H9 (cell line): Measurements from ENCODE around the gene PLEKHG5. TPM values are rescaled to one million over a fixed set of nuclear protein-coding genes. Genes with fewer than 3 reads are reported as not detected.
A peak's percentile ranks its signal among the peaks of the same experiment; 100 is the strongest.

Source experiments
- DNase-seq: peaks from one replicate; pipeline ENCODE4 v3.0.0-alpha.2; 2017
- H2AFZ ChIP-seq: one replicate; pipeline ENCODE4 v1.6.1; 2013; ENCODE audit warnings: mild to moderate bottlenecking, low read length, control low read depth, moderate library complexity
- H2AK5ac ChIP-seq: 2 replicates; pipeline ENCODE4 v1.6.1; 2013; ENCODE audit warnings: low read length, control low read depth, mixed read lengths; ENCODE audit not compliant: insufficient read length
- H2BK120ac ChIP-seq: one replicate; pipeline ENCODE4 v1.6.1; 2013; ENCODE audit warnings: low read depth, mild to moderate bottlenecking, low read length, control low read depth, inconsistent platforms; ENCODE audit not compliant: poor library complexity, severe bottlenecking
- H2BK12ac ChIP-seq: 2 replicates; pipeline ENCODE4 v1.6.1; 2013; ENCODE audit warnings: low read length, control low read depth, mixed read lengths, low read depth; ENCODE audit not compliant: insufficient read length
- H2BK15ac ChIP-seq: 2 replicates; pipeline ENCODE4 v1.6.1; 2013; ENCODE audit warnings: low read depth, low read length, control low read depth
- H2BK20ac ChIP-seq: one replicate; pipeline ENCODE4 v1.6.1; 2013; ENCODE audit warnings: low read depth, mild to moderate bottlenecking, low read length, control low read depth, inconsistent platforms; ENCODE audit not compliant: poor library complexity, severe bottlenecking
- H2BK5ac ChIP-seq: 2 replicates; pipeline ENCODE4 v1.6.1; 2013; ENCODE audit warnings: low read length, control low read depth, mixed read lengths; ENCODE audit not compliant: insufficient read length
- H3K14ac ChIP-seq: 2 replicates; pipeline ENCODE4 v1.6.1; 2013; ENCODE audit warnings: low read length, control low read depth; ENCODE audit not compliant: insufficient read depth
- H3K18ac ChIP-seq: 2 replicates; pipeline ENCODE4 v1.6.1; 2013; ENCODE audit warnings: low read depth, mild to moderate bottlenecking, mixed read lengths, low read length, control low read depth; ENCODE audit not compliant: insufficient read length
- H3K23ac ChIP-seq: 2 replicates; pipeline ENCODE4 v1.6.1; 2013; ENCODE audit warnings: low read length, control low read depth, mixed read lengths, low read depth; ENCODE audit not compliant: insufficient read length
- H3K23me2 ChIP-seq: 2 replicates; pipeline ENCODE4 v1.6.1; 2013; ENCODE audit warnings: low read depth, mild to moderate bottlenecking, mixed read lengths, low read length, control low read depth; ENCODE audit not compliant: insufficient read length, poor library complexity, severe bottlenecking
- H3K27ac ChIP-seq: 2 replicates; pipeline ENCODE4 v1.5.1; 2013; ENCODE audit warnings: low read length, control low read depth, mixed read lengths, low read depth; ENCODE audit not compliant: insufficient read length
- H3K27me3 ChIP-seq: 2 replicates; pipeline ENCODE4 v1.6.1; 2013; ENCODE audit warnings: low read length, control low read depth, inconsistent platforms; ENCODE audit not compliant: insufficient read depth
- H3K4ac ChIP-seq: 2 replicates; pipeline ENCODE4 v1.6.1; 2013; ENCODE audit warnings: low read depth, mild to moderate bottlenecking, control low read depth, inconsistent platforms, low read length, moderate library complexity
- H3K4me1 ChIP-seq: 2 replicates; pipeline ENCODE4 v1.6.1; 2013; ENCODE audit warnings: low read length, control low read depth, inconsistent platforms; ENCODE audit not compliant: insufficient read depth
- H3K4me2 ChIP-seq: 2 replicates; pipeline ENCODE4 v1.6.1; 2013; ENCODE audit warnings: low read length, control low read depth, mixed read lengths; ENCODE audit not compliant: insufficient read length, insufficient read depth
- H3K56ac ChIP-seq: 2 replicates; pipeline ENCODE4 v1.6.1; 2013; ENCODE audit warnings: low read depth, mild to moderate bottlenecking, mixed read lengths, low read length, control low read depth; ENCODE audit not compliant: insufficient read length
- H3K79me1 ChIP-seq: 2 replicates; pipeline ENCODE4 v1.6.1; 2013; ENCODE audit warnings: low read depth, mild to moderate bottlenecking, moderate library complexity, low read length, control low read depth, inconsistent platforms; ENCODE audit not compliant: insufficient read depth, poor library complexity, severe bottlenecking
- H3K79me2 ChIP-seq: 2 replicates; pipeline ENCODE4 v1.6.1; 2013; ENCODE audit warnings: low read length, control low read depth, inconsistent platforms; ENCODE audit not compliant: insufficient read depth
- H3K9ac ChIP-seq: 2 replicates; pipeline ENCODE4 v1.6.1; 2013; ENCODE audit warnings: low read length, control low read depth, mixed read lengths; ENCODE audit not compliant: insufficient read length; ENCODE audit errors: extremely low read depth
- H3K9me3 ChIP-seq: one replicate; pipeline ENCODE4 v1.6.1; 2013; ENCODE audit warnings: low read depth, low read length, inconsistent platforms; ENCODE audit not compliant: control insufficient read depth
- H3T11ph ChIP-seq: one replicate; pipeline ENCODE4 v1.6.1; 2013; ENCODE audit warnings: mild to moderate bottlenecking, low read length, control low read depth, inconsistent platforms
- H4K20me1 ChIP-seq: one replicate; pipeline ENCODE4 v1.6.1; 2013; ENCODE audit not compliant: control insufficient read depth, insufficient read length, insufficient read depth
- H4K5ac ChIP-seq: 2 replicates; pipeline ENCODE4 v1.6.1; 2013; ENCODE audit warnings: low read depth, mild to moderate bottlenecking, mixed read lengths, low read length, control low read depth; ENCODE audit not compliant: insufficient read length
- H4K8ac ChIP-seq: replicated peaks from 2 replicates; pipeline ENCODE4 v1.6.1; 2013; ENCODE audit warnings: low read length, control low read depth, mixed read lengths, low read depth; ENCODE audit not compliant: insufficient read length
- H4K91ac ChIP-seq: 2 replicates; pipeline ENCODE4 v1.6.1; 2013; ENCODE audit warnings: low read depth, mild to moderate bottlenecking, moderate library complexity, mixed read lengths, low read length, control low read depth; ENCODE audit not compliant: insufficient read length
- H3K27ac Mint-ChIP-seq, 3 experiments: 2 replicates in 2 of 3; 3 replicates in 1 of 3; pipeline ENCODE4 v1.8.0; 2020 to 2021; ENCODE audit warnings: mixed read lengths in 3 of 3, mild to moderate bottlenecking in 1 of 3, moderate library complexity in 1 of 3
- H3K27me3 Mint-ChIP-seq: 2 replicates; pipeline ENCODE4 v1.8.0; 2021; ENCODE audit warnings: low read depth, mild to moderate bottlenecking, moderate library complexity, mixed read lengths
- H3K36me3 Mint-ChIP-seq, 3 experiments: 2 replicates in 2 of 3; 3 replicates in 1 of 3; pipeline ENCODE4 v1.8.0; 2020 to 2021; ENCODE audit warnings: low read depth in 3 of 3, mixed read lengths in 3 of 3; ENCODE audit not compliant: insufficient read depth in 1 of 3
- H3K4me1 Mint-ChIP-seq, 2 experiments: 2 replicates each; pipeline ENCODE4 v1.8.0; 2020; ENCODE audit warnings: mixed read lengths in 2 of 2
- H3K4me3 Mint-ChIP-seq, 2 experiments: 2 replicates in 1 of 2; 3 replicates in 1 of 2; pipeline ENCODE4 v1.8.0; 2020 to 2021; ENCODE audit warnings: mild to moderate bottlenecking in 2 of 2, mixed read lengths in 2 of 2, moderate library complexity in 1 of 2
- H3K9me3 Mint-ChIP-seq, 2 experiments: 2 replicates in 1 of 2; 3 replicates in 1 of 2; pipeline ENCODE4 v1.8.0; 2020; ENCODE audit warnings: mild to moderate bottlenecking in 2 of 2, mixed read lengths in 2 of 2, moderate library complexity in 1 of 2
- WGBS: extraction: QIAGEN DNeasy Blood & Tissue Kit; methylation state at CpG from one replicate; pipeline ENCODE4 v1.1.7; 2013; ENCODE audit warnings: missing lambda C conversion rate, low lambda C conversion rate, mixed read lengths; ENCODE audit not compliant: insufficient read length; ENCODE audit errors: extremely low coverage; 5-methylcytosine and 5-hydroxymethylcytosine counted together
- total RNA-seq: library from RNA; stranded (reverse); gene quantifications from 2 replicates; pipeline ENCODE4 v1.2.1, GENCODE V29; 2021
- TF ChIP-seq, protein P1 (sequence below): fragments of 200-600 bp; sonication (generic); conservative IDR thresholded peaks from 3 replicates; pipeline ENCODE4 v1.8.0; 2021; ENCODE audit warnings: antibody characterized with exemption, mild to moderate bottlenecking

Gene PLEKHG5
- total RNA-seq, 1 experiment from 2014 or later: 22.3 TPM

DNA sequence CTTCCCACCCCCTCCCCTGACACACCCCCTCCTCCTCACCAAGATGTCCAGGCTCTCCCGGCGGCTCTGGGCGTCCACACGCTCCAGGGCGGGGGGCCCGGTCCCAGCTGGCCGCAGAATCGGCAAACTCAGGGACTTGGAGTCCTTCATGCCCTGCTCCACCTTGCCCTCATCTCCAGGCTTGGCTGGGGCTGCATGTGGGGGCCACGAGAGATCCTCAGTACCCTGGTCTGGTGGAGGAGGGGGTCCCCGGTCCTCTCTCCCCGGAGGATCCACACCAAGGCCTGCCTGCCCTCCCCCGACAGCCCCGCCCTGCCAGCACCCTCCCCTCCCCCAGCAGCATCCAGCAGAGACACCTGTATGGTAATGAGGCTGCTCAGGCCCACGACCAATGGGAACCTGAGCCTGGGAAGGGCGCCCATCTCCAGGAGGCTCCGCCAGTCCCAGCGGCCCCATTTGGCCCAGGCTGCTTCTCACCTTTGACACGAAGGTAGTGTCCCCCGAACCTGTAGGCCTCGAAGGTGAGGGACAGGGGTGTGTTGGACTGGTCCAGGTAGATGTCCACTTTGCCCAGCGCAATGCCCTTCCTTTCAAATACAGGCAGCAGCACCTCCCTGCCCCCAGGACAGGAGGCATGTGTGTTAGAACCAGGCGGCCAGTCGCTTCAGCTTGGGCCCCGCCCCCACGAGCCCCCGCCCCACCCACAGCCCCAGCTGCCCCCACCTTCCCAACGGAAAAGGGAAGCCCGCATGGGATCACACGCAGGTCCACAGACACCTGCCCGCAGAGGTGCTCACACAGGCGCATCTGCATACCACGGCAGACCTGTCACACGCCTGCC is 17.3 kb downstream of the PLEKHG5 start:
- Histone ChIP-seq H3K9me3 (no peaks in the 10 kb centered on the region), H3K27ac (no peak overlapping the region), H3K9ac (no peak overlapping the region), H4K8ac (no peak overlapping the region), H3K4me1 (peaks cover 3% of the 10 kb centered on the region; the same call in 1 of the 2 replicates), H3K18ac (no peak overlapping the region), H3T11ph (no peak overlapping the region), H2AK5ac (no peak overlapping the region), H3K23ac (no peak overlapping the region), H3K79me2 (no peaks in the 10 kb centered on the region), H4K5ac (no peak overlapping the region), H2BK15ac (no peak overlapping the region), H3K4ac (no peak overlapping the region), H2BK20ac (no peak overlapping the region), H3K56ac (no peak overlapping the region), H2BK120ac (no peak overlapping the region), H2BK12ac (no peak overlapping the region), H2AFZ (no peak overlapping the region), H4K91ac (no peak overlapping the region), H2BK5ac (no peak overlapping the region), H3K79me1 (no peaks in the 10 kb centered on the region), H3K4me2 (no peak overlapping the region), H4K20me1 (no peaks in the 10 kb centered on the region), H3K23me2 (no peaks in the 10 kb centered on the region), H3K27me3 (no peaks in the 10 kb centered on the region), H3K14ac (no peak overlapping the region)
- no peaks in the 10 kb centered on the region for H3K27me3 Mint-ChIP-seq
- peak overlapping the region in 1 of 3 experiments; percentile 65; a peak in 1 of 7 replicates for H3K27ac Mint-ChIP-seq
- H3K4me1 Mint-ChIP-seq: peaks cover 20 to 42% of the 10 kb centered on the region in 2 experiments
- TF ChIP-seq, protein P1, sequence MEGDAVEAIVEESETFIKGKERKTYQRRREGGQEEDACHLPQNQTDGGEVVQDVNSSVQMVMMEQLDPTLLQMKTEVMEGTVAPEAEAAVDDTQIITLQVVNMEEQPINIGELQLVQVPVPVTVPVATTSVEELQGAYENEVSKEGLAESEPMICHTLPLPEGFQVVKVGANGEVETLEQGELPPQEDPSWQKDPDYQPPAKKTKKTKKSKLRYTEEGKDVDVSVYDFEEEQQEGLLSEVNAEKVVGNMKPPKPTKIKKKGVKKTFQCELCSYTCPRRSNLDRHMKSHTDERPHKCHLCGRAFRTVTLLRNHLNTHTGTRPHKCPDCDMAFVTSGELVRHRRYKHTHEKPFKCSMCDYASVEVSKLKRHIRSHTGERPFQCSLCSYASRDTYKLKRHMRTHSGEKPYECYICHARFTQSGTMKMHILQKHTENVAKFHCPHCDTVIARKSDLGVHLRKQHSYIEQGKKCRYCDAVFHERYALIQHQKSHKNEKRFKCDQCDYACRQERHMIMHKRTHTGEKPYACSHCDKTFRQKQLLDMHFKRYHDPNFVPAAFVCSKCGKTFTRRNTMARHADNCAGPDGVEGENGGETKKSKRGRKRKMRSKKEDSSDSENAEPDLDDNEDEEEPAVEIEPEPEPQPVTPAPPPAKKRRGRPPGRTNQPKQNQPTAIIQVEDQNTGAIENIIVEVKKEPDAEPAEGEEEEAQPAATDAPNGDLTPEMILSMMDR: no peak
- peaks cover 13 to 30% (median 28%) of the 10 kb centered on the region in 3 experiments; a peak in 6 of 7 replicates for H3K36me3 Mint-ChIP-seq
- no peak for DNase-seq
- no peaks in the 10 kb centered on the region for H3K9me3 Mint-ChIP-seq
- no CpG with 5 or more reads among the region's 33 CpGs for WGBS
- H3K4me3 Mint-ChIP-seq: no peak overlapping the region
